ENCODE results near the gene CD34. TPM values are rescaled to one million over a fixed set of nuclear protein-coding genes. Genes with fewer than 3 reads are reported as not detected.

Gene CD34
- total and polyA plus RNA-seq, 7 experiments from 2014 or later = 0.02 to 3.4 (median 0.39) TPM; not detected in 3

- ATAC-seq (peak; percentile 56), DNase-seq (peak in 5 of 9 donors; percentile 12 to 54 (median 34))
- H3K4me1 Mint-ChIP-seq = peaks cover 54 to 76% (median 74%) of the 10 kb centered on the region in 7 donors
- H3K27ac ChIP-seq (ENCODE audit: low read depth, low read length) = peak overlapping the region; percentile 53
- H3K27ac Mint-ChIP-seq = peak overlapping the region; percentile 79 to 95 (median 91)
- ChIA-PET CTCF (interaction anchor here (0.8 to 13.8 kb wide), 12 partner anchors 9 to 164 kb away, joined by 3 to 197 read pairs (median 9); no protein-coding TSS in a partner anchor), POLR2A (interaction anchor here (0.5 to 20.4 kb wide), 9 partner anchors 7 to 61 kb away, joined by 3 to 547 read pairs (median 6); no protein-coding TSS in a partner anchor)
- H3K36me3 Mint-ChIP-seq = peaks cover 0 to 7% (median 0%) of the 10 kb centered on the region in 5 donors
- H3K4me1 ChIP-seq (ENCODE audit: control insufficient read depth in 2 of 2, insufficient read depth in 2 of 2, low read length in 2 of 2) = peaks cover 20 to 59% of the 10 kb centered on the region in 2 donors
- peaks cover 0 to 3% (median 0%) of the 10 kb centered on the region in 3 experiments for H3K36me3 ChIP-seq (ENCODE audit: control insufficient read depth in 2 of 3, insufficient read depth in 3 of 3, low read length in 3 of 3)
- intact Hi-C loops (cut with micrococcal nuclease) = loop anchor here (1.0 to 5.0 kb wide), 3 partner anchors 9 to 821 kb away; partner anchors contain the start of genes PFKFB2 (in 1 of the 2) and YOD1 (in 1 of the 2)
- peak overlapping the region; percentile 33 for H3K4me3 ChIP-seq (ENCODE audit: low read length)
- H3K9me3 Mint-ChIP-seq = no peaks in the 10 kb centered on the region
- H3K27me3 Mint-ChIP-seq = no peaks in the 10 kb centered on the region
- peak overlapping the region; percentile 71 to 85 (median 78) for H3K4me3 Mint-ChIP-seq
- no peaks in the 10 kb centered on the region for H3K9me3 ChIP-seq (ENCODE audit: control insufficient read depth in 2 of 3, low read length in 3 of 3)
- H3K27me3 ChIP-seq (ENCODE audit: control insufficient read depth in 2 of 2, insufficient read depth in 2 of 2, low read length in 2 of 2) = no peaks in the 10 kb centered on the region
Measured at GRCh38 chr1:207873055-207873890, 37.7 kb downstream of the CD34 start.

GRCh38 chr1:207872621-207873020, 38.3 kb downstream of the CD34 start:
- peak overlapping the region; percentile 79 to 95 (median 91) for H3K27ac Mint-ChIP-seq
- H3K27me3 Mint-ChIP-seq = no peaks in the 10 kb centered on the region
- Histone ChIP-seq H3K9me3 (ENCODE audit: control insufficient read depth in 2 of 3, low read length in 3 of 3) (no peaks in the 10 kb centered on the region), H3K4me3 (ENCODE audit: low read length) (peak overlapping the region; percentile 33), H3K4me1 (ENCODE audit: control insufficient read depth in 2 of 2, insufficient read depth in 2 of 2, low read length in 2 of 2) (peaks cover 20 to 59% of the 10 kb centered on the region in 2 donors), H3K27ac (ENCODE audit: low read depth, low read length) (peak overlapping the region; percentile 53), H3K36me3 (ENCODE audit: control insufficient read depth in 2 of 3, insufficient read depth in 3 of 3, low read length in 3 of 3) (peaks cover 0 to 7% (median 0%) of the 10 kb centered on the region in 3 experiments), H3K27me3 (ENCODE audit: control insufficient read depth in 2 of 2, insufficient read depth in 2 of 2, low read length in 2 of 2) (no peaks in the 10 kb centered on the region)
- peaks cover 0 to 9% (median 0%) of the 10 kb centered on the region in 5 donors for H3K36me3 Mint-ChIP-seq
- ChIA-PET POLR2A (interaction anchor here (0.5 to 20.4 kb wide), 9 partner anchors 8 to 62 kb away, joined by 3 to 547 read pairs (median 4); no protein-coding TSS in a partner anchor), CTCF (interaction anchor here (0.8 to 13.8 kb wide), 11 partner anchors 8 to 163 kb away, joined by 3 to 197 read pairs (median 10); no protein-coding TSS in a partner anchor)
- DNase-seq (no peak), ATAC-seq (no peak)
- no peaks in the 10 kb centered on the region for H3K9me3 Mint-ChIP-seq
- intact Hi-C loops (cut with micrococcal nuclease) = loop anchor here (1.0 to 5.0 kb wide), 3 partner anchors 10 to 820 kb away; partner anchors contain the start of genes PFKFB2 (in 1 of the 2) and YOD1 (in 1 of the 2)
- peaks cover 54 to 79% (median 73%) of the 10 kb centered on the region in 7 donors for H3K4me1 Mint-ChIP-seq
- peak overlapping the region; percentile 71 to 85 (median 78) for H3K4me3 Mint-ChIP-seq

- no peaks in the 10 kb centered on the region for H3K27me3 Mint-ChIP-seq
- peaks cover 61 to 80% (median 73%) of the 10 kb centered on the region in 7 donors for H3K4me1 Mint-ChIP-seq
- H3K27ac Mint-ChIP-seq = peak overlapping the region; percentile 15 to 98 (median 92)
- POLR2A ChIA-PET = interaction anchor here (6.2 to 20.4 kb wide), 2 partner anchors 12 to 43 kb away, joined by 64 to 547 read pairs; no protein-coding TSS in a partner anchor
- Histone ChIP-seq H3K9me3 (ENCODE audit: control insufficient read depth in 2 of 3, low read length in 3 of 3) (no peaks in the 10 kb centered on the region), H3K27me3 (ENCODE audit: control insufficient read depth in 2 of 2, insufficient read depth in 2 of 2, low read length in 2 of 2) (no peaks in the 10 kb centered on the region), H3K4me3 (ENCODE audit: low read length) (no peak overlapping the region), H3K4me1 (ENCODE audit: control insufficient read depth in 2 of 2, insufficient read depth in 2 of 2, low read length in 2 of 2) (peaks cover 31 to 72% of the 10 kb centered on the region in 2 donors), H3K36me3 (ENCODE audit: control insufficient read depth in 2 of 3, insufficient read depth in 3 of 3, low read length in 3 of 3) (peaks cover 0 to 7% (median 3%) of the 10 kb centered on the region in 3 experiments), H3K27ac (ENCODE audit: low read depth, low read length) (peak overlapping the region; percentile 78)
- CTCF ChIA-PET = interaction anchor here (0.6 to 13.8 kb wide), 10 partner anchors 9 to 92 kb away, joined by 3 to 197 read pairs (median 6); no protein-coding TSS in a partner anchor
- ATAC-seq (no peak), DNase-seq (peak in 2 of 9 donors; percentile 23 to 37)
- H3K36me3 Mint-ChIP-seq = peaks cover 0 to 21% (median 9%) of the 10 kb centered on the region in 5 donors
- peak overlapping the region; percentile 1 to 94 (median 85) for H3K4me3 Mint-ChIP-seq
- no peaks in the 10 kb centered on the region for H3K9me3 Mint-ChIP-seq
- intact Hi-C loops (cut with micrococcal nuclease) = loop anchor here in 1 of 2 donors (5.0 kb wide), 1 partner anchor 819 kb away; the partner anchor contains the start of genes PFKFB2 and YOD1
Measured at GRCh38 chr1:207871117-207871649, 39.7 kb downstream of the CD34 start.

- H3K27me3 ChIP-seq (ENCODE audit: control insufficient read depth in 2 of 2, insufficient read depth in 2 of 2, low read length in 2 of 2) = no peaks in the 10 kb centered on the region
- ATAC-seq (no peak), DNase-seq (no peak)
- Mint-ChIP-seq H3K4me3 (peak overlapping the region; percentile 73 to 94 (median 86)), H3K9me3 (no peaks in the 10 kb centered on the region), H3K27ac (peak overlapping the region; percentile 29 to 98 (median 92)), H3K4me1 (peaks cover 61 to 80% (median 72%) of the 10 kb centered on the region in 7 donors), H3K36me3 (peaks cover 0 to 27% (median 11%) of the 10 kb centered on the region in 5 donors), H3K27me3 (no peaks in the 10 kb centered on the region)
- intact Hi-C loops (cut with micrococcal nuclease) = loop anchor here in 1 of 2 donors (5.0 kb wide), 1 partner anchor 818 kb away; the partner anchor contains the start of genes PFKFB2 and YOD1
- no peaks in the 10 kb centered on the region for H3K9me3 ChIP-seq (ENCODE audit: control insufficient read depth in 2 of 3, low read length in 3 of 3)
- peaks cover 36 to 76% of the 10 kb centered on the region in 2 donors for H3K4me1 ChIP-seq (ENCODE audit: control insufficient read depth in 2 of 2, insufficient read depth in 2 of 2, low read length in 2 of 2)
- ChIA-PET POLR2A (interaction anchor here (6.2 to 20.4 kb wide), 2 partner anchors 13 to 42 kb away, joined by 64 to 547 read pairs; no protein-coding TSS in a partner anchor), CTCF (interaction anchor here (0.6 to 13.8 kb wide), 8 partner anchors 14 to 81 kb away, joined by 3 to 197 read pairs (median 6); no protein-coding TSS in a partner anchor)
- no peak overlapping the region for H3K4me3 ChIP-seq (ENCODE audit: low read length)
- H3K27ac ChIP-seq (ENCODE audit: low read depth, low read length) = peak overlapping the region; percentile 78
- peaks cover 0 to 7% (median 3%) of the 10 kb centered on the region in 3 experiments for H3K36me3 ChIP-seq (ENCODE audit: control insufficient read depth in 2 of 3, insufficient read depth in 3 of 3, low read length in 3 of 3)
Measured at GRCh38 chr1:207870306-207871031, 40.5 kb downstream of the CD34 start.

- Histone ChIP-seq H3K4me1 (ENCODE audit: control insufficient read depth in 2 of 2, insufficient read depth in 2 of 2, low read length in 2 of 2) (peaks cover 36 to 81% of the 10 kb centered on the region in 2 donors), H3K27ac (ENCODE audit: low read depth, low read length) (peak overlapping the region; percentile 78), H3K9me3 (ENCODE audit: control insufficient read depth in 2 of 3, low read length in 3 of 3) (no peaks in the 10 kb centered on the region), H3K27me3 (ENCODE audit: control insufficient read depth in 2 of 2, insufficient read depth in 2 of 2, low read length in 2 of 2) (no peaks in the 10 kb centered on the region), H3K36me3 (ENCODE audit: control insufficient read depth in 2 of 3, insufficient read depth in 3 of 3, low read length in 3 of 3) (peaks cover 3 to 7% (median 3%) of the 10 kb centered on the region in 3 experiments), H3K4me3 (ENCODE audit: low read length) (peak overlapping the region; percentile 86)
- no peak for DNase-seq
- ChIA-PET POLR2A (interaction anchor here (2.4 to 20.4 kb wide), 4 partner anchors 14 to 93 kb away, joined by 10 to 547 read pairs (median 50); no protein-coding TSS in a partner anchor), CTCF (interaction anchor here (0.9 to 13.8 kb wide), 14 partner anchors 15 to 94 kb away, joined by 3 to 197 read pairs (median 6); no protein-coding TSS in a partner anchor)
- peak overlapping the region; percentile 73 to 94 (median 86) for H3K4me3 Mint-ChIP-seq
- H3K9me3 Mint-ChIP-seq = no peaks in the 10 kb centered on the region
- no peak for ATAC-seq
- peaks cover 0 to 31% (median 11%) of the 10 kb centered on the region in 5 donors for H3K36me3 Mint-ChIP-seq
- no peaks in the 10 kb centered on the region for H3K27me3 Mint-ChIP-seq
- peak overlapping the region; percentile 29 to 98 (median 92) for H3K27ac Mint-ChIP-seq
- H3K4me1 Mint-ChIP-seq = peaks cover 59 to 83% (median 74%) of the 10 kb centered on the region in 7 donors
- intact Hi-C loops (cut with micrococcal nuclease) = loop anchor here (1.0 to 5.0 kb wide), 6 partner anchors 13 to 818 kb away; partner anchors contain the start of genes CD46 (in 2 of the 2), PFKFB2 (in 1 of the 2) and YOD1 (in 1 of the 2)
Measured at GRCh38 chr1:207869859-207870258, 41.1 kb downstream of the CD34 start.
